ENCODE data around the gene PLEKHM3. TPM values are rescaled to one million over a fixed set of nuclear protein-coding genes. Genes with fewer than 3 reads are reported as not detected.

The PLEKHM3 gene
- total and polyA plus RNA-seq, 2 donors (not counting 1 experiment from before 2014, with no cell fraction given): 5.3 to 20.1 TPM

- H3K4me2 ChIP-seq (ENCODE audit: extremely low read depth, insufficient read depth, low read length): no peak overlapping the region
- H3K27me3 ChIP-seq (ENCODE audit: control insufficient read depth, insufficient read depth, low read length): no peaks in the 10 kb centered on the region
- no peaks in the 10 kb centered on the region for H3K9me3 ChIP-seq (ENCODE audit: control insufficient read depth, insufficient read depth, low read depth, low read length)
- no peak for TF ChIP-seq EZH2 (IDR thresholded peaks at IDR 0.05; ENCODE audit: low read length, missing control alignments)
- TF ChIP-seq CTCF (conservative IDR thresholded peaks at IDR 0.05 in 1 of 2, IDR thresholded peaks at IDR 0.05 in 1 of 2; ENCODE audit: low read depth in 1 of 2, low read length in 2 of 2): no peak
- H3K36me3 ChIP-seq (ENCODE audit: control insufficient read depth, insufficient read depth, low read length): no peaks in the 10 kb centered on the region
- DNase-seq (ENCODE audit: low read depth in 2 of 2): no peak
- no peak overlapping the region for H3K27ac ChIP-seq (ENCODE audit: insufficient read depth, low read length)
- no peak overlapping the region for H3K4me3 ChIP-seq (replicated peaks in 1 of 4; ENCODE audit: control extremely low read depth in 1 of 4, insufficient read depth in 1 of 4, low read depth in 3 of 4, low read length in 4 of 4)
- H3K79me2 ChIP-seq (ENCODE audit: control insufficient read depth, insufficient read depth, low read length): no peaks in the 10 kb centered on the region
- H3K9ac ChIP-seq (ENCODE audit: insufficient read depth, low read length): no peak overlapping the region
- H4K20me1 ChIP-seq (ENCODE audit: control insufficient read depth, extremely low read depth, insufficient read depth, low read length): no peaks in the 10 kb centered on the region
- H2AFZ ChIP-seq (ENCODE audit: low read length): no peak overlapping the region
- H3K4me1 ChIP-seq (ENCODE audit: control insufficient read depth, extremely low read depth, insufficient read depth, low read length): no peaks in the 10 kb centered on the region
Observed at GRCh38 chr2:207813942-207814341, 211.4 kb downstream of the PLEKHM3 start.

GRCh38 chr2:207813221-207813916 lies 212.0 kb downstream of the PLEKHM3 start:
- no peak overlapping the region for H3K4me2 ChIP-seq (ENCODE audit: extremely low read depth, insufficient read depth, low read length)
- DNase-seq (ENCODE audit: low read depth in 2 of 2): no peak
- no peaks in the 10 kb centered on the region for H3K4me1 ChIP-seq (ENCODE audit: control insufficient read depth, extremely low read depth, insufficient read depth, low read length)
- no peaks in the 10 kb centered on the region for H3K27me3 ChIP-seq (ENCODE audit: control insufficient read depth, insufficient read depth, low read length)
- no peaks in the 10 kb centered on the region for H3K79me2 ChIP-seq (ENCODE audit: control insufficient read depth, insufficient read depth, low read length)
- H2AFZ ChIP-seq (ENCODE audit: low read length): no peak overlapping the region
- no peaks in the 10 kb centered on the region for H3K36me3 ChIP-seq (ENCODE audit: control insufficient read depth, insufficient read depth, low read length)
- no peak for TF ChIP-seq EZH2 (IDR thresholded peaks at IDR 0.05; ENCODE audit: low read length, missing control alignments)
- TF ChIP-seq CTCF (conservative IDR thresholded peaks at IDR 0.05 in 1 of 2, IDR thresholded peaks at IDR 0.05 in 1 of 2; ENCODE audit: low read depth in 1 of 2, low read length in 2 of 2): no peak
- no peak overlapping the region for H3K4me3 ChIP-seq (replicated peaks in 1 of 4; ENCODE audit: control extremely low read depth in 1 of 4, insufficient read depth in 1 of 4, low read depth in 3 of 4, low read length in 4 of 4)
- no peak overlapping the region for H3K27ac ChIP-seq (ENCODE audit: insufficient read depth, low read length)
- no peak overlapping the region for H3K9ac ChIP-seq (ENCODE audit: insufficient read depth, low read length)
- H4K20me1 ChIP-seq (ENCODE audit: control insufficient read depth, extremely low read depth, insufficient read depth, low read length): no peaks in the 10 kb centered on the region
- H3K9me3 ChIP-seq (ENCODE audit: control insufficient read depth, insufficient read depth, low read depth, low read length): no peaks in the 10 kb centered on the region

- H3K4me2 ChIP-seq (ENCODE audit: extremely low read depth, insufficient read depth, low read length): no peak overlapping the region
- TF ChIP-seq CTCF (conservative IDR thresholded peaks at IDR 0.05 in 1 of 2, IDR thresholded peaks at IDR 0.05 in 1 of 2; ENCODE audit: low read depth in 1 of 2, low read length in 2 of 2) (no peak), EZH2 (IDR thresholded peaks at IDR 0.05; ENCODE audit: low read length, missing control alignments) (no peak)
- no peaks in the 10 kb centered on the region for H3K36me3 ChIP-seq (ENCODE audit: control insufficient read depth, insufficient read depth, low read length)
- no peak overlapping the region for H3K4me3 ChIP-seq (replicated peaks in 1 of 4; ENCODE audit: control extremely low read depth in 1 of 4, insufficient read depth in 1 of 4, low read depth in 3 of 4, low read length in 4 of 4)
- no peak overlapping the region for H2AFZ ChIP-seq (ENCODE audit: low read length)
- H3K27me3 ChIP-seq (ENCODE audit: control insufficient read depth, insufficient read depth, low read length): no peaks in the 10 kb centered on the region
- H4K20me1 ChIP-seq (ENCODE audit: control insufficient read depth, extremely low read depth, insufficient read depth, low read length): no peaks in the 10 kb centered on the region
- no peaks in the 10 kb centered on the region for H3K9me3 ChIP-seq (ENCODE audit: control insufficient read depth, insufficient read depth, low read depth, low read length)
- H3K9ac ChIP-seq (ENCODE audit: insufficient read depth, low read length): no peak overlapping the region
- H3K79me2 ChIP-seq (ENCODE audit: control insufficient read depth, insufficient read depth, low read length): no peaks in the 10 kb centered on the region
- DNase-seq (ENCODE audit: low read depth in 2 of 2): no peak
- H3K27ac ChIP-seq (ENCODE audit: insufficient read depth, low read length): no peak overlapping the region
- H3K4me1 ChIP-seq (ENCODE audit: control insufficient read depth, extremely low read depth, insufficient read depth, low read length): no peaks in the 10 kb centered on the region
Observed at GRCh38 chr2:207812726-207813080, 212.6 kb downstream of the PLEKHM3 start.

Data from fibroblast of lung (primary cell).